Effector CD4-positive, alpha-beta T cell (primary cell): Measurements from ENCODE around the gene FCGR1A.
"Not testable (repeated sequence)": the region's sequence is repeated elsewhere in the genome, so short reads cannot be mapped to it uniquely, and the experiment has no call there.

Experiments used
- DNase-seq: peaks from one replicate; pipeline ENCODE4 v3.0.0-alpha.2; 2020

The FCGR1A gene

GRCh38 chr1:149778313-149778712, 4.2 kb upstream of the FCGR1A start:
- DNase-seq, result not testable (repeated sequence)

- DNase-seq, result not testable (repeated sequence)
Measured at GRCh38 chr1:149781413-149781984, 995 bp upstream of the FCGR1A start.

- DNase-seq, result not testable (repeated sequence)
Measured at GRCh38 chr1:149783289-149783688, 795 bp downstream of the FCGR1A start.

- DNase-seq, result not testable (repeated sequence)
Measured at GRCh38 chr1:149783868-149784267, 1.4 kb downstream of the FCGR1A start.

GRCh38 chr1:149787688-149788451, 5.4 kb downstream of the FCGR1A start:
- not testable (repeated sequence) for DNase-seq

- DNase-seq, result peak; percentile 19
Measured at GRCh38 chr1:149792502-149792901, 10.0 kb downstream of the FCGR1A start.

GRCh38 chr1:149792912-149793515, 10.5 kb downstream of the FCGR1A start:
- DNase-seq, result peak; percentile 65

GRCh38 chr1:149793885-149794284, 11.4 kb downstream of the FCGR1A start:
- not testable (repeated sequence) for DNase-seq

- not testable (repeated sequence) for DNase-seq
Measured at GRCh38 chr1:149801628-149802027, 19.1 kb downstream of the FCGR1A start.

- DNase-seq, result not testable (repeated sequence)
Measured at GRCh38 chr1:149804417-149805080, 22.1 kb downstream of the FCGR1A start.

- not testable (repeated sequence) for DNase-seq
Measured at GRCh38 chr1:149810697-149811405, 28.4 kb downstream of the FCGR1A start.

- not testable (repeated sequence) for DNase-seq
Measured at GRCh38 chr1:149811514-149811889, 29.0 kb downstream of the FCGR1A start.

- peak; percentile 77 for DNase-seq
Measured at GRCh38 chr1:149811890-149812829, 29.7 kb downstream of the FCGR1A start.

GRCh38 chr1:149812893-149813801, 30.7 kb downstream of the FCGR1A start:
- peak; percentile 63 for DNase-seq

- DNase-seq, result not testable (repeated sequence)
Measured at GRCh38 chr1:149820387-149820786, 37.9 kb downstream of the FCGR1A start.

- not testable (repeated sequence) for DNase-seq
Measured at GRCh38 chr1:149826555-149826954, 44.1 kb downstream of the FCGR1A start.

GRCh38 chr1:149831764-149832315, 49.3 kb downstream of the FCGR1A start:
- DNase-seq, result not testable (repeated sequence)

- not testable (repeated sequence) for DNase-seq
Measured at GRCh38 chr1:149832316-149833126, 50.0 kb downstream of the FCGR1A start.

GRCh38 chr1:149833144-149833543, 50.6 kb downstream of the FCGR1A start:
- DNase-seq, result not testable (repeated sequence)
